GM12878 (cell line): ENCODE measurements around the gene EFNA2. TPM values are rescaled to one million over a fixed set of nuclear protein-coding genes. Genes with fewer than 3 reads are reported as not detected.

Experiments
- ATAC-seq: fragments of 200-7000 bp; cut with Tn5 transposase; 3 replicates; pipeline ENCODE4 v1.9.1; 2020; ENCODE audit warnings: mild to moderate bottlenecking, moderate library complexity
- BruUV-seq: library from RNA; stranded (reverse); fragments of 400-500 nt; replicated peaks from 2 replicates; lab custom pipeline; 2021; lab: Mats Ljungman, UMichigan
- CTCF ChIA-PET: fragments of 300-600 bp; sonication (Branson Sonifier 250); formaldehyde crosslinking; extraction: SDS; loops from one replicate; lab custom pipeline; 2021; ENCODE audit warnings: inconsistent platforms; lab: Yijun Ruan, JAX
- POLR2A ChIA-PET: fragments of 350-600 bp; formaldehyde crosslinking; extraction: SDS; loops from one replicate; lab custom pipeline; 2021; ENCODE audit warnings: inconsistent platforms; lab: Charles Lee
- RAD21 ChIA-PET: fragments of 300-600 bp; sonication (Branson Sonifier 250); formaldehyde crosslinking; loops from one replicate; lab custom pipeline; 2023; ENCODE audit warnings: antibody characterized with exemption; ENCODE audit not compliant: unreplicated experiment; lab: Charles Lee
- SMC1A ChIA-PET: fragments of 300-600 bp; sonication (Branson Sonifier 250); formaldehyde crosslinking; loops from one replicate; lab custom pipeline; 2023; ENCODE audit not compliant: unreplicated experiment, uncharacterized antibody; lab: Charles Lee
- DNase-seq: peaks from one replicate; pipeline ENCODE4 v3.0.0-alpha.2; 2011; ENCODE audit warnings: low read depth, low spot score
- FAIRE-seq: peaks from 3 replicates; lab custom pipeline; 2011; peaks lifted over from hg19 to GRCh38; lab: Jason Lieb, UNC
- H2AFZ ChIP-seq: 2 replicates; pipeline ENCODE4 v1.6.0; 2011; ENCODE audit warnings: low read depth, low read length, control low read depth; ENCODE audit not compliant: control insufficient read depth
- H3K27ac ChIP-seq: 2 replicates; pipeline ENCODE4 v1.5.1; 2011; ENCODE audit warnings: control low read depth; ENCODE audit not compliant: control insufficient read depth, insufficient read depth
- H3K27me3 ChIP-seq, 2 experiments: replicated peaks in 1 of 2; 2 replicates each; pipeline versions ENCODE4 v1.6.0 to v1.6.1; 2011; ENCODE audit warnings: low read length in 1 of 2; ENCODE audit not compliant: control insufficient read depth in 2 of 2, insufficient read depth in 2 of 2
- H3K36me3 ChIP-seq, 2 experiments: 2 replicates each; pipeline ENCODE4 v1.5.1; 2011; ENCODE audit warnings: low read length in 1 of 2; ENCODE audit not compliant: control insufficient read depth in 2 of 2, insufficient read depth in 2 of 2
- H3K4me1 ChIP-seq: 2 replicates; pipeline ENCODE4 v1.6.1; 2011; ENCODE audit warnings: mild to moderate bottlenecking, low read length, moderate library complexity, mixed read lengths; ENCODE audit not compliant: control insufficient read depth, insufficient read depth
- H3K4me2 ChIP-seq: 2 replicates; pipeline ENCODE4 v1.6.0; 2011; ENCODE audit warnings: control low read depth; ENCODE audit not compliant: control insufficient read depth, insufficient read depth
- H3K4me3 ChIP-seq: fragments of 200-600 bp; sonication (generic); 2 replicates; pipeline ENCODE4 v1.5.1; 2016
- H3K79me2 ChIP-seq: 2 replicates; pipeline ENCODE4 v1.6.0; 2011; ENCODE audit warnings: low read length; ENCODE audit not compliant: control insufficient read depth, insufficient read depth
- H3K9ac ChIP-seq: 2 replicates; pipeline ENCODE4 v1.8.0; 2011; ENCODE audit warnings: low read length, control low read depth, mixed read lengths; ENCODE audit not compliant: control insufficient read depth, insufficient read depth
- H3K9me3 ChIP-seq: replicated peaks from 3 replicates; pipeline ENCODE4 v1.5.1; 2011; ENCODE audit warnings: mild to moderate bottlenecking, low read length; ENCODE audit not compliant: control insufficient read depth, insufficient read depth
- H4K20me1 ChIP-seq: 2 replicates; pipeline ENCODE4 v1.6.0; 2011; ENCODE audit not compliant: control insufficient read depth, insufficient read depth
- BRCA1 ChIP-seq: IDR thresholded peaks from 2 replicates; pipeline ENCODE4 v1.6.1; 2011; ENCODE audit warnings: low read depth, low read length, improper control_type of control experiment
- CBX3 ChIP-seq: fragments of 200-600 bp; sonication (generic); IDR thresholded peaks from 2 replicates; pipeline ENCODE4 v1.6.1; 2016; ENCODE audit warnings: low read depth, borderline replicate concordance
- CHD1 ChIP-seq: IDR thresholded peaks from 2 replicates; pipeline ENCODE4 v1.6.1; 2012; ENCODE audit warnings: low read depth, low read length, improper control_type of control experiment
- DPF2 ChIP-seq: fragments of 450-650 bp; IDR thresholded peaks from 2 replicates; pipeline ENCODE4 v1.6.1; 2017; ENCODE audit warnings: mild to moderate bottlenecking
- GABPA ChIP-seq: IDR thresholded peaks from 2 replicates; pipeline ENCODE4 v1.6.1; 2014; ENCODE audit warnings: antibody characterized with exemption, low read depth, mild to moderate bottlenecking, inconsistent platforms
- HCFC1 ChIP-seq: fragments of 150-350 bp; IDR thresholded peaks from 2 replicates; pipeline ENCODE4 v1.6.1; 2014; ENCODE audit warnings: low read length
- MEF2A ChIP-seq: IDR thresholded peaks from 2 replicates; pipeline ENCODE4 v1.6.1; 2011; ENCODE audit warnings: low read depth, mild to moderate bottlenecking, low read length, moderate library complexity; ENCODE audit not compliant: insufficient read depth
- MYB ChIP-seq: fragments of 150-350 bp; IDR thresholded peaks from 2 replicates; pipeline ENCODE4 v1.6.1; 2014; ENCODE audit warnings: mild to moderate bottlenecking, low read depth, low read length, borderline replicate concordance
- NFIC ChIP-seq: IDR thresholded peaks from 2 replicates; pipeline ENCODE4 v1.6.1; 2012; ENCODE audit warnings: low read depth, mild to moderate bottlenecking, inconsistent platforms, low read length, moderate library complexity
- NFYB ChIP-seq: IDR thresholded peaks from 2 replicates; pipeline ENCODE4 v1.6.1; 2011; ENCODE audit warnings: low read depth, mild to moderate bottlenecking, low read length, improper control_type of control experiment, moderate library complexity; ENCODE audit not compliant: insufficient read depth
- PAX5 ChIP-seq: IDR thresholded peaks from 2 replicates; pipeline ENCODE4 v1.6.1; 2011; ENCODE audit warnings: low read depth, low read length, borderline replicate concordance
- PML ChIP-seq: IDR thresholded peaks from 2 replicates; pipeline ENCODE4 v1.6.1; 2012; ENCODE audit warnings: low read length, inconsistent platforms
- RUNX3 ChIP-seq: IDR thresholded peaks from 2 replicates; pipeline ENCODE4 v1.6.1; 2012; ENCODE audit warnings: low read length, inconsistent platforms
- SMC3 ChIP-seq: IDR thresholded peaks from 2 replicates; pipeline ENCODE4 v1.6.1; 2011; ENCODE audit warnings: low read length, improper control_type of control experiment, borderline replicate concordance
- SRF ChIP-seq, 2 experiments: IDR thresholded peaks; 2 replicates each; pipeline ENCODE4 v1.6.1; 2011; ENCODE audit warnings: low read depth in 2 of 2, low read length in 2 of 2, mild to moderate bottlenecking in 1 of 2, moderate library complexity in 1 of 2
- TBL1XR1 ChIP-seq: IDR thresholded peaks from 2 replicates; pipeline ENCODE4 v1.6.1; 2012; ENCODE audit warnings: low read depth, low read length, improper control_type of control experiment
- ZBED1 ChIP-seq: IDR thresholded peaks from 2 replicates; pipeline ENCODE4 v1.6.1; 2016; ENCODE audit warnings: borderline replicate concordance
- WGBS: methylation state at CpG from one replicate; pipeline ENCODE4 v1.1.6; 2016; ENCODE audit warnings: low lambda C conversion rate; ENCODE audit not compliant: insufficient replicate concordance, insufficient coverage; ENCODE audit errors: missing lambda C conversion rate; 5-methylcytosine and 5-hydroxymethylcytosine counted together
- in situ Hi-C: fragments of 300-500 bp; cut with MboI; formaldehyde crosslinking; loops from 9 replicates; pipeline ENCODE4 v1.14.3; 2018; ENCODE audit warnings: mixed read lengths
- intact Hi-C: fragments of 100-400 bp; cut with micrococcal nuclease; formaldehyde crosslinking; loops from one replicate; pipeline ENCODE4 v1.14.2; 2022; ENCODE audit not compliant: unreplicated experiment
- polyA plus RNA-seq, 11 experiments: library from polyadenylated mRNA; depleted of rRNA in 4 of 11; unstranded in 6 of 11; stranded (reverse) in 5 of 11; fragments of >200 nt; fragmentation: Nextera tagmentation in 4 of 11; fragmentation: Illumina TruSeq in 1 of 11; extraction: Ambion mirVana in 4 of 11; extraction: Trizol in 1 of 11; gene quantifications; 1 replicate in 1 of 11; 2 replicates in 10 of 11; pipeline versions ENCODE4 v1.2.1 to v1.2.3, GENCODE V29; 2011 to 2016; ENCODE audit warnings: inconsistent platforms in 2 of 11, missing spikeins in 2 of 11, low read depth in 1 of 11
- total RNA-seq, 4 experiments: library from RNA; depleted of rRNA in 3 of 4; stranded (reverse); fragments of >200 nt in 3 of 4; fragmentation: Illumina TruSeq in 1 of 4; extraction: Trizol in 1 of 4; gene quantifications; 2 replicates each; pipeline versions ENCODE4 v1.2.1 to v1.2.3, GENCODE V29; 2013 to 2021
- TF ChIP-seq, protein P1 (sequence below), 3 experiments: IDR thresholded peaks in 2 of 3; conservative IDR thresholded peaks in 1 of 3; 2 replicates each; pipeline ENCODE4 v1.5.1; 2011; ENCODE audit warnings: low read depth in 3 of 3, low read length in 3 of 3, mild to moderate bottlenecking in 3 of 3, control low read depth in 2 of 3, moderate library complexity in 2 of 3, inconsistent platforms in 1 of 3, mixed read lengths in 1 of 3; ENCODE audit not compliant: control insufficient read depth in 2 of 3, insufficient read depth in 1 of 3; ENCODE audit errors: extremely low read depth in 1 of 3
- TF ChIP-seq, protein P2 (sequence below): fragments of 450-650 bp; IDR thresholded peaks from 2 replicates; pipeline ENCODE4 v1.6.1; 2017; ENCODE audit warnings: low read depth, mild to moderate bottlenecking, moderate library complexity

EFNA2 gene
- total and polyA plus RNA-seq, 10 of the 15 experiments (the other 5 are each of a cell fraction or from before 2014, with no cell fraction given): not detected

DNA sequence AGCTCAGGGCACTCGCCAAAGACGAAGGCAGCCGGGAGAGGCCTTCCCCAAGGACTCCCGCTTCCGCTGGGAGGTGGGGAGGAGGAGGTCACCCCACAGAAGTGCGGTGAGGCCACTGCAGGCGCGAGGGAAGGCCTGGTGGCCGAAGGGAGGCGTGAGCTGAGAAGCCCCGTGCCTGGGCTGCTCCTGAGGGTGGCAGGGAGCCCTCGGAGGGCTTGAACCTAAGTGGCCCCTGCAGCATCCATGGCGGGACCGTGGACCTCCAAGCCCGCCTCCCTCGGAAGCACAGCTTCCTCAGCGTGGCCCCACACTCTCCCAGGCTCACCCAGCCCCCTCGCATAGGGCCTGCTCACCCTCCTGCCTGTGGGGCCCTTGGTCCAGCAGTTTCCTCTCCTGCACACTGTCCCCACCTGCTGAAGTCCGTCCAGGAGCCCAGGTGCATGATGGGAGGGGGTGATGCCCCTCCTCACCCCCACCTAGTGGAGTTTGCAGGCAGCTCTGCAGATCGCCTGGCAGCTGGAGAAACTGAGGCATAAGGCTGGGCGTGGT, 25.9 kb downstream of the EFNA2 start:
- ChIA-PET RAD21 (no interaction called here), CTCF (interaction anchor here (1.3 to 2.0 kb wide), 2 partner anchors 32 to 67 kb away, joined by 3 to 5 read pairs; no protein-coding TSS in a partner anchor), SMC1A (no interaction called here), POLR2A (no interaction called here)
- Histone ChIP-seq H3K9ac (no peak overlapping the region), H3K4me1 (peaks cover 3% of the 10 kb centered on the region; the same call in 1 of the 2 replicates), H3K4me3 (no peak overlapping the region), H4K20me1 (no peaks in the 10 kb centered on the region), H3K27me3 (no peaks in the 10 kb centered on the region), H3K36me3 (no peaks in the 10 kb centered on the region), H3K9me3 (no peaks in the 10 kb centered on the region), H3K27ac (no peak overlapping the region), H2AFZ (no peak overlapping the region), H3K79me2 (no peaks in the 10 kb centered on the region), H3K4me2 (no peak overlapping the region)
- FAIRE-seq: no peak
- in situ Hi-C loops: no loop called here
- BruUV-seq: no TSS peak
- no peak for ATAC-seq
- intact Hi-C loops: no loop called here
- DNase-seq: no peak
- 42% methylated on average over 21 of the region's 21 CpGs for whole genome bisulfite sequencing
- TF ChIP-seq, protein P1, sequence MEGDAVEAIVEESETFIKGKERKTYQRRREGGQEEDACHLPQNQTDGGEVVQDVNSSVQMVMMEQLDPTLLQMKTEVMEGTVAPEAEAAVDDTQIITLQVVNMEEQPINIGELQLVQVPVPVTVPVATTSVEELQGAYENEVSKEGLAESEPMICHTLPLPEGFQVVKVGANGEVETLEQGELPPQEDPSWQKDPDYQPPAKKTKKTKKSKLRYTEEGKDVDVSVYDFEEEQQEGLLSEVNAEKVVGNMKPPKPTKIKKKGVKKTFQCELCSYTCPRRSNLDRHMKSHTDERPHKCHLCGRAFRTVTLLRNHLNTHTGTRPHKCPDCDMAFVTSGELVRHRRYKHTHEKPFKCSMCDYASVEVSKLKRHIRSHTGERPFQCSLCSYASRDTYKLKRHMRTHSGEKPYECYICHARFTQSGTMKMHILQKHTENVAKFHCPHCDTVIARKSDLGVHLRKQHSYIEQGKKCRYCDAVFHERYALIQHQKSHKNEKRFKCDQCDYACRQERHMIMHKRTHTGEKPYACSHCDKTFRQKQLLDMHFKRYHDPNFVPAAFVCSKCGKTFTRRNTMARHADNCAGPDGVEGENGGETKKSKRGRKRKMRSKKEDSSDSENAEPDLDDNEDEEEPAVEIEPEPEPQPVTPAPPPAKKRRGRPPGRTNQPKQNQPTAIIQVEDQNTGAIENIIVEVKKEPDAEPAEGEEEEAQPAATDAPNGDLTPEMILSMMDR (IDR thresholded peaks at IDR 0.05 in 2 of 3, conservative IDR thresholded peaks at IDR 0.05 in 1 of 3; ENCODE audit: control insufficient read depth in 2 of 3, extremely low read depth in 1 of 3, insufficient read depth in 1 of 3, low read depth in 3 of 3, low read length in 3 of 3): no peak
- no peak for TF ChIP-seq SMC3
- no peak for TF ChIP-seq NFYB
- no peak for TF ChIP-seq GABPA
- no peak for TF ChIP-seq MEF2A
- TF ChIP-seq ZBED1: no peak
- no peak for TF ChIP-seq CHD1
- TF ChIP-seq SRF (IDR thresholded peaks at IDR 0.05; ENCODE audit: low read depth in 2 of 2, low read length in 2 of 2): no peak
- no peak for TF ChIP-seq RUNX3
- no peak for TF ChIP-seq PML
- TF ChIP-seq, protein P2, sequence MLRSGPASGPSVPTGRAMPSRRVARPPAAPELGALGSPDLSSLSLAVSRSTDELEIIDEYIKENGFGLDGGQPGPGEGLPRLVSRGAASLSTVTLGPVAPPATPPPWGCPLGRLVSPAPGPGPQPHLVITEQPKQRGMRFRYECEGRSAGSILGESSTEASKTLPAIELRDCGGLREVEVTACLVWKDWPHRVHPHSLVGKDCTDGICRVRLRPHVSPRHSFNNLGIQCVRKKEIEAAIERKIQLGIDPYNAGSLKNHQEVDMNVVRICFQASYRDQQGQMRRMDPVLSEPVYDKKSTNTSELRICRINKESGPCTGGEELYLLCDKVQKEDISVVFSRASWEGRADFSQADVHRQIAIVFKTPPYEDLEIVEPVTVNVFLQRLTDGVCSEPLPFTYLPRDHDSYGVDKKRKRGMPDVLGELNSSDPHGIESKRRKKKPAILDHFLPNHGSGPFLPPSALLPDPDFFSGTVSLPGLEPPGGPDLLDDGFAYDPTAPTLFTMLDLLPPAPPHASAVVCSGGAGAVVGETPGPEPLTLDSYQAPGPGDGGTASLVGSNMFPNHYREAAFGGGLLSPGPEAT: no peak
- TF ChIP-seq PAX5: no peak
- no peak for TF ChIP-seq MYB
- no peak for TF ChIP-seq DPF2
- TF ChIP-seq BRCA1: no peak
- no peak for TF ChIP-seq TBL1XR1
- no peak for TF ChIP-seq CBX3
- no peak for TF ChIP-seq NFIC
- TF ChIP-seq HCFC1: no peak
